T1000 (cell line): ENCODE measurements around the gene MLXIP.
"Not testable (repeated sequence)": the region's sequence is repeated elsewhere in the genome, so short reads cannot be mapped to it uniquely, and the experiment has no call there.

Experiments used
- DNase-seq: peaks from one replicate; lab custom pipeline; 2025; ENCODE audit warnings: mixed read lengths; lab: John Stamatoyannopoulos, UW

Gene MLXIP

GRCh38 chr12:122148657-122149056, 70.1 kb downstream of the MLXIP start:
- no peak for DNase-seq

- DNase-seq = no peak
Observed at GRCh38 chr12:122150127-122150681, 71.6 kb downstream of the MLXIP start.

GRCh38 chr12:122152754-122153153, 74.2 kb downstream of the MLXIP start:
- DNase-seq = no peak

GRCh38 chr12:122155705-122156104, 77.1 kb downstream of the MLXIP start:
- DNase-seq = no peak

- DNase-seq = no peak
Observed at GRCh38 chr12:122158700-122159285, 80.2 kb downstream of the MLXIP start.

- no peak for DNase-seq
Observed at GRCh38 chr12:122159882-122160281, 81.3 kb downstream of the MLXIP start.

GRCh38 chr12:122160761-122161160, 82.2 kb downstream of the MLXIP start:
- no peak for DNase-seq

- DNase-seq = no peak
Observed at GRCh38 chr12:122161682-122162081, 83.1 kb downstream of the MLXIP start.

GRCh38 chr12:122162976-122163375, 84.4 kb downstream of the MLXIP start:
- DNase-seq = no peak

GRCh38 chr12:122166422-122167349, 88.1 kb downstream of the MLXIP start:
- no peak for DNase-seq

- DNase-seq = no peak
Observed at GRCh38 chr12:122167356-122167925, 88.9 kb downstream of the MLXIP start.

GRCh38 chr12:122168492-122168891, 89.9 kb downstream of the MLXIP start:
- DNase-seq = no peak

- no peak for DNase-seq
Observed at GRCh38 chr12:122171399-122171798, 92.8 kb downstream of the MLXIP start.

- no peak for DNase-seq
Observed at GRCh38 chr12:122172262-122172939, 93.8 kb downstream of the MLXIP start.

- DNase-seq = no peak
Observed at GRCh38 chr12:122174155-122174845, 95.7 kb downstream of the MLXIP start, which contains the start of gene IL31. Gene IL31, minus strand, starts transcription at chr12:122174221. Its CDS starts 49 bp downstream, at chr12:122174172.

- DNase-seq = not testable (repeated sequence)
Observed at GRCh38 chr12:122176473-122176872, 97.9 kb downstream of the MLXIP start.

- no peak for DNase-seq
Observed at GRCh38 chr12:122182887-122183587, 104.5 kb downstream of the MLXIP start, which contains the start of gene LRRC43. Gene LRRC43, plus strand, starts transcription at chr12:122183123. Its CDS starts 22 bp downstream, at chr12:122183145.

- no peak for DNase-seq
Observed at GRCh38 chr12:122183588-122183940, 105.0 kb downstream of the MLXIP start.

GRCh38 chr12:122184517-122184916, 106.0 kb downstream of the MLXIP start:
- no peak for DNase-seq

- no peak for DNase-seq
Observed at GRCh38 chr12:122185079-122185478, 106.5 kb downstream of the MLXIP start.
